K562 (cell line): ENCODE data around the gene PITX2. TPM values are rescaled to one million over a fixed set of nuclear protein-coding genes. Genes with fewer than 3 reads are reported as not detected.

ENCODE experiments used
- ATAC-seq: fragments of 200-7000 bp; cut with Tn5 transposase; 3 replicates; pipeline ENCODE4 v1.9.1; 2020; ENCODE audit warnings: moderate library complexity
- BruUV-seq: library from RNA; stranded (reverse); fragments of 400-500 nt; replicated peaks from 2 replicates; lab custom pipeline; 2021; lab: Mats Ljungman, UMichigan
- CTCF ChIA-PET: fragments of 300-600 bp; formaldehyde crosslinking; extraction: SDS; loops from one replicate; lab custom pipeline; 2021; ENCODE audit warnings: low intra/inter-chr PET ratio; lab: Yijun Ruan, JAX
- POLR2A ChIA-PET: fragments of 300-600, 350-650 bp; sonication (Branson Sonifier 250); formaldehyde crosslinking; extraction: SDS; loops from one replicate; lab custom pipeline; 2021; ENCODE audit warnings: antibody characterized with exemption, inconsistent platforms; lab: Yijun Ruan, JAX
- DNase-seq, 4 experiments: peaks; one replicate each; pipeline versions ENCODE4 v3.0.0 to v3.0.0-alpha.2; 2011 to 2018; ENCODE audit warnings: low spot score in 3 of 4, mixed read lengths in 3 of 4; ENCODE audit errors: extremely low read depth in 1 of 4
- FAIRE-seq: peaks from 2 replicates; lab custom pipeline; 2011; peaks lifted over from hg19 to GRCh38; lab: Jason Lieb, UNC
- H2AFZ ChIP-seq: 2 replicates; pipeline ENCODE4 v1.6.0; 2011; ENCODE audit warnings: low read depth, low read length, control low read depth, inconsistent platforms
- H3K27ac ChIP-seq: fragments of 200-600 bp; 3 replicates; pipeline ENCODE4 v1.8.0; 2011; ENCODE audit warnings: low read depth, mild to moderate bottlenecking, control low read depth, inconsistent platforms, low read length, moderate library complexity, mixed read lengths; ENCODE audit errors: extremely low read depth
- H3K27me3 ChIP-seq, 2 experiments: fragments of 300-600 bp in 1 of 2; 2 replicates in 1 of 2; 3 replicates in 1 of 2; pipeline versions ENCODE4 v1.6.0 to v1.8.0; 2011; ENCODE audit warnings: inconsistent platforms in 2 of 2, low read length in 2 of 2, mild to moderate bottlenecking in 1 of 2, mixed read lengths in 1 of 2, moderate library complexity in 1 of 2; ENCODE audit not compliant: control insufficient read depth in 2 of 2, insufficient read depth in 2 of 2
- H3K36me3 ChIP-seq: fragments of 300-600 bp; 3 replicates; pipeline ENCODE4 v1.8.0; 2011; ENCODE audit warnings: mild to moderate bottlenecking, low read length, inconsistent platforms; ENCODE audit not compliant: control insufficient read depth, insufficient read depth
- H3K4me1 ChIP-seq, 2 experiments: fragments of 200-600 bp in 1 of 2; replicated peaks in 1 of 2; 2 replicates in 1 of 2; 3 replicates in 1 of 2; pipeline versions ENCODE4 v1.5.1 to v1.8.0; 2011; ENCODE audit warnings: inconsistent platforms in 2 of 2, low read length in 2 of 2, mild to moderate bottlenecking in 1 of 2, mixed read lengths in 1 of 2, moderate library complexity in 1 of 2; ENCODE audit not compliant: control insufficient read depth in 2 of 2, insufficient read depth in 2 of 2
- H3K4me2 ChIP-seq: 2 replicates; pipeline ENCODE4 v1.6.1; 2011; ENCODE audit warnings: low read length, control low read depth, inconsistent platforms, mixed read lengths; ENCODE audit not compliant: insufficient read depth
- H3K4me3 ChIP-seq: fragments of 200-600 bp; sonication (generic), shearing (Covaris generic); 2 replicates; pipeline ENCODE4 v1.5.1; 2016; ENCODE audit warnings: control low read depth, inconsistent platforms
- H3K79me2 ChIP-seq: fragments of 200-600 bp; 3 replicates; pipeline ENCODE4 v1.8.0; 2011; ENCODE audit warnings: low read length, inconsistent platforms; ENCODE audit not compliant: control insufficient read depth, insufficient read depth
- H3K9ac ChIP-seq, 2 experiments: 2 replicates each; pipeline versions ENCODE4 v1.6.0 to v1.6.1; 2011; ENCODE audit warnings: low read depth in 2 of 2, low read length in 2 of 2, control low read depth in 1 of 2, inconsistent platforms in 1 of 2, mild to moderate bottlenecking in 1 of 2, mixed read lengths in 1 of 2; ENCODE audit not compliant: insufficient read depth in 1 of 2
- H3K9me1 ChIP-seq: one replicate; pipeline ENCODE4 v1.6.0; 2011; ENCODE audit warnings: inconsistent platforms, mild to moderate bottlenecking, low read length, moderate library complexity; ENCODE audit not compliant: control insufficient read depth, insufficient read depth
- H3K9me3 ChIP-seq: replicated peaks from 2 replicates; pipeline ENCODE4 v1.5.1; 2011; ENCODE audit warnings: low read depth, low read length, inconsistent platforms; ENCODE audit not compliant: control insufficient read depth, insufficient read depth
- H4K20me1 ChIP-seq: replicated peaks from 2 replicates; pipeline ENCODE4 v1.6.1; 2011; ENCODE audit warnings: low read length, inconsistent platforms, mixed read lengths; ENCODE audit not compliant: control insufficient read depth, insufficient read depth
- ASH1L ChIP-seq: fragments of 450-650 bp; IDR thresholded peaks from 2 replicates; pipeline ENCODE4 v1.6.1; 2018; ENCODE audit warnings: borderline replicate concordance, mild to moderate bottlenecking, low read depth; ENCODE audit not compliant: partially characterized antibody
- BCL6 ChIP-seq: fragments of 250-450 bp; sonication (Bioruptor Pico); IDR thresholded peaks from 2 replicates; pipeline ENCODE4 v1.4.0; 2020
- MEF2D ChIP-seq: conservative IDR thresholded peaks from 2 replicates; pipeline ENCODE4 v1.6.1; 2016; ENCODE audit warnings: low read depth, missing genetic modification characterization, missing compliant biosample characterization
- MTA3 ChIP-seq: fragments of 450-650 bp; formaldehyde crosslinking; IDR thresholded peaks from 2 replicates; pipeline ENCODE4 v1.6.1; 2017; ENCODE audit warnings: mild to moderate bottlenecking, borderline replicate concordance
- NELFE ChIP-seq: IDR thresholded peaks from 2 replicates; pipeline ENCODE4 v1.6.1; 2011; ENCODE audit warnings: mild to moderate bottlenecking; ENCODE audit not compliant: insufficient read depth, insufficient read length
- PHF8 ChIP-seq: fragments of 200-600 bp; sonication (generic); IDR thresholded peaks from 2 replicates; pipeline ENCODE4 v1.6.1; 2012; ENCODE audit warnings: mixed run types, mild to moderate bottlenecking, inconsistent platforms, low read length, moderate library complexity, borderline replicate concordance
- PYGO2 ChIP-seq: fragments of 450-650 bp; IDR thresholded peaks from 2 replicates; pipeline ENCODE4 v1.6.1; 2016; ENCODE audit warnings: mild to moderate bottlenecking, missing genetic modification characterization, moderate library complexity, missing compliant biosample characterization
- RFX7 ChIP-seq: fragments of 250-450 bp; sonication (Bioruptor Pico); IDR thresholded peaks from 2 replicates; pipeline ENCODE4 v1.5.1; 2021; ENCODE audit warnings: mild to moderate bottlenecking
- RREB1 ChIP-seq: fragments of 250-450 bp; sonication (Bioruptor Pico); IDR thresholded peaks from 2 replicates; pipeline ENCODE4 v1.4.0; 2020
- TAF15 ChIP-seq: fragments of 200-400 bp; formaldehyde crosslinking; IDR thresholded peaks from 2 replicates; pipeline ENCODE4 v1.6.1; 2017; ENCODE audit warnings: mild to moderate bottlenecking, low read depth, low read length, moderate library complexity
- ZKSCAN8 ChIP-seq: fragments of 200-800 bp; sonication (Bioruptor generic); IDR thresholded peaks from 2 replicates; pipeline ENCODE4 v1.6.1; 2016; ENCODE audit warnings: missing genetic modification characterization, missing compliant biosample characterization
- ZNF146 ChIP-seq: IDR thresholded peaks from one replicate; pipeline ENCODE4 v1.6.1; 2018; ENCODE audit warnings: missing compliant biosample characterization; ENCODE audit not compliant: unreplicated experiment
- ZNF174 ChIP-seq: fragments of 250-450 bp; sonication (Bioruptor Pico); IDR thresholded peaks from 2 replicates; pipeline ENCODE4 v1.4.0; 2020; ENCODE audit warnings: mild to moderate bottlenecking
- ZNF655 ChIP-seq: fragments of 250-450 bp; sonication (Bioruptor Pico); IDR thresholded peaks from 2 replicates; pipeline ENCODE4 v1.5.0; 2021
- WGBS: fragments of 100-300 bp; shearing (Covaris generic); methylation state at CpG from one replicate; pipeline ENCODE4 v1.1.6; 2016; ENCODE audit warnings: low coverage, mixed read lengths; ENCODE audit not compliant: insufficient coverage; ENCODE audit errors: missing lambda C conversion rate; 5-methylcytosine and 5-hydroxymethylcytosine counted together
- in situ Hi-C: fragments of 300-500 bp; cut with MboI; formaldehyde crosslinking; loops from 4 replicates; pipeline ENCODE4 v1.15.0; 2018; ENCODE audit warnings: inconsistent platforms, mixed read lengths
- intact Hi-C: fragments of 100-400 bp; cut with micrococcal nuclease; formaldehyde crosslinking; loops from 2 replicates; pipeline ENCODE4 v1.14.2; 2022
- polyA plus RNA-seq, 8 experiments: library from polyadenylated mRNA; depleted of rRNA in 4 of 8; stranded (reverse) in 5 of 8; unstranded in 3 of 8; fragments of >200 nt; fragmentation: Nextera tagmentation in 2 of 8; fragmentation: Illumina TruSeq in 1 of 8; extraction: Ambion mirVana in 2 of 8; extraction: Trizol in 1 of 8; gene quantifications; 2 replicates each; pipeline versions ENCODE4 v1.2.1 to v1.2.3, GENCODE V29; 2011 to 2014; ENCODE audit warnings: inconsistent platforms in 1 of 8, missing spikeins in 1 of 8
- total RNA-seq, 7 experiments: library from RNA; depleted of rRNA in 6 of 7; stranded (reverse); fragments of >200 nt in 6 of 7; fragmentation: Illumina TruSeq in 2 of 7; extraction: Trizol in 2 of 7; gene quantifications; 2 replicates each; pipeline versions ENCODE4 v1.2.1 to v1.2.3, GENCODE V29; 2011 to 2021; ENCODE audit warnings: low replicate concordance in 1 of 7
- TF ChIP-seq, protein P1 (sequence below): sonication (generic); formaldehyde crosslinking; IDR thresholded peaks from 2 replicates; pipeline ENCODE4 v1.8.1; 2023; ENCODE audit warnings: mild to moderate bottlenecking, missing genetic modification reagents

PITX2 gene
- total and polyA plus RNA-seq, 9 of the 15 experiments (the other 6 are each of a cell fraction or from before 2014, with no cell fraction given), result 0.08 TPM; not detected in 8

DNA sequence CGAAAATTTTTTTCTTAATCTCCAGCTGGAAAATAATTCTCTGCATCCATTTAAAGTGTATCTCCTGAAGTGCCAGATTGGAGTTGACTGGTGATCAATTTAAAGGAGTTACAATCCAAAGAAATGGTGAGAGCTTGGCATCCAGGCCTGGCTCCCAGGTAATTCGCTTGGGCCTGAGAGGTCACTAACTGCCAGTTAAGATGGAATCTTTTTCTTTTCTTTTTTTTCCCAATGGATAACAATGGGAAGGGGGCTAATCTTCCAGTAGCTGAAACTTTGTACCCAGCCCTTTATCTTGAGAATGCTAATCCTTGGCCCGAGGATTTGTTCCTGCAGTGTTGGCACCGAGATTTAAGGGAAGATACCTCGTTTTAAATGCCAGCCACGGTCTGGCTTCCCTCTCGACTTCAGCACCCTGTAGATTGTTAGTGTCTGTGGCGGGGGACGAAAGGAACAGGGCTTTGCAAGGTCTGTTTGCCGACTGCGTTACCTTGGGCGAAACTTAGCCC lies 13.3 kb upstream of the PITX2 start:
- Histone ChIP-seq H3K9me3 (no peaks in the 10 kb centered on the region), H3K27ac (no peak overlapping the region), H3K9me1 (no peaks in the 10 kb centered on the region), H2AFZ (no peak overlapping the region), H3K27me3 (peaks cover 42 to 53% of the 10 kb centered on the region in 2 experiments), H3K79me2 (no peaks in the 10 kb centered on the region), H3K9ac (no peak overlapping the region), H3K36me3 (no peaks in the 10 kb centered on the region), H3K4me2 (no peak overlapping the region), H3K4me3 (no peak overlapping the region), H3K4me1 (peaks cover 0 to 21% of the 10 kb centered on the region in 2 experiments; a peak in 1 of 5 replicates), H4K20me1 (no peaks in the 10 kb centered on the region; the same call in 1 of the 2 replicates)
- ChIA-PET POLR2A (no interaction called here), CTCF (no interaction called here)
- BruUV-seq, result no TSS peak
- in situ Hi-C loops, result no loop called here
- ATAC-seq (no peak), DNase-seq (no peak), FAIRE-seq (no peak)
- intact Hi-C loops, result no loop called here
- 0% methylated on average over 12 of the region's 12 CpGs for WGBS
- TF ChIP-seq PHF8 (no peak), TAF15 (no peak), PYGO2 (tag) (no peak), ZKSCAN8 (CRISPR knock-in tag) (no peak), ZNF146 (CRISPR knock-in tag) (no peak), ASH1L (no peak), RREB1 (CRISPR knock-in tag) (no peak), ZNF655 (CRISPR knock-in tag) (no peak), NELFE (no peak), MEF2D (no peak), ZNF174 (no peak), RFX7 (CRISPR knock-in tag) (no peak), BCL6 (no peak), MTA3 (no peak)
- TF ChIP-seq, protein P1, sequence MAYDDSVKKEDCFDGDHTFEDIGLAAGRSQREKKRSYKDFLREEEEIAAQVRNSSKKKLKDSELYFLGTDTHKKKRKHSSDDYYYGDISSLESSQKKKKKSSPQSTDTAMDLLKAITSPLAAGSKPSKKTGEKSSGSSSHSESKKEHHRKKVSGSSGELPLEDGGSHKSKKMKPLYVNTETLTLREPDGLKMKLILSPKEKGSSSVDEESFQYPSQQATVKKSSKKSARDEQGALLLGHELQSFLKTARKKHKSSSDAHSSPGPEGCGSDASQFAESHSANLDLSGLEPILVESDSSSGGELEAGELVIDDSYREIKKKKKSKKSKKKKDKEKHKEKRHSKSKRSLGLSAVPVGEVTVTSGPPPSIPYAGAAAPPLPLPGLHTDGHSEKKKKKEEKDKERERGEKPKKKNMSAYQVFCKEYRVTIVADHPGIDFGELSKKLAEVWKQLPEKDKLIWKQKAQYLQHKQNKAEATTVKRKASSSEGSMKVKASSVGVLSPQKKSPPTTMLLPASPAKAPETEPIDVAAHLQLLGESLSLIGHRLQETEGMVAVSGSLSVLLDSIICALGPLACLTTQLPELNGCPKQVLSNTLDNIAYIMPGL (CRISPR knock-in tag), result no peak
